Measurements from ENCODE around the gene FXYD2.

Gene FXYD2

DNA sequence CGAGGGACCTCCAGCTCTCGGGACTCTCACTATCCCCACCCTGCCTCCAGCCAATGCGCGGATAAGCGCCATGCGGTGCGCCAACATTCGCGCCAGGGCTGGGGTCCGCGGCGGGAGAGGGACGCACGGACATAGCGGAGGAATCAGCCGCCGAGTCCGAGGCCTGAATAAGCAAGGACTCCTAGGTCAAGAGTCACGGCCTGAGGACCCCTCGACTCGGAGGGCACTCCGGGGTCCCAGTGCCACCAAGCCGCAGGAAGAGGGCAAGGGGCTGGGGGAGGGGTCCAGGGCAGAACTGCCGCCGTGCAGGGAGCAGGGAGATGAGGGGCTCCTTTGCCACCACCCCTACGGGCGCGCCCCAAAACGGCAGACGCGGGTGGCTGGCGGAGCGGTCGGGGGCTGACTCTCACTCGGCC lies 28.1 kb downstream of the FXYD2 start:
- H3K4me3 ChIP-seq (ENCODE audit: control insufficient read depth, low read depth, low read length), result no peak overlapping the region
- TF ChIP-seq, protein P1, sequence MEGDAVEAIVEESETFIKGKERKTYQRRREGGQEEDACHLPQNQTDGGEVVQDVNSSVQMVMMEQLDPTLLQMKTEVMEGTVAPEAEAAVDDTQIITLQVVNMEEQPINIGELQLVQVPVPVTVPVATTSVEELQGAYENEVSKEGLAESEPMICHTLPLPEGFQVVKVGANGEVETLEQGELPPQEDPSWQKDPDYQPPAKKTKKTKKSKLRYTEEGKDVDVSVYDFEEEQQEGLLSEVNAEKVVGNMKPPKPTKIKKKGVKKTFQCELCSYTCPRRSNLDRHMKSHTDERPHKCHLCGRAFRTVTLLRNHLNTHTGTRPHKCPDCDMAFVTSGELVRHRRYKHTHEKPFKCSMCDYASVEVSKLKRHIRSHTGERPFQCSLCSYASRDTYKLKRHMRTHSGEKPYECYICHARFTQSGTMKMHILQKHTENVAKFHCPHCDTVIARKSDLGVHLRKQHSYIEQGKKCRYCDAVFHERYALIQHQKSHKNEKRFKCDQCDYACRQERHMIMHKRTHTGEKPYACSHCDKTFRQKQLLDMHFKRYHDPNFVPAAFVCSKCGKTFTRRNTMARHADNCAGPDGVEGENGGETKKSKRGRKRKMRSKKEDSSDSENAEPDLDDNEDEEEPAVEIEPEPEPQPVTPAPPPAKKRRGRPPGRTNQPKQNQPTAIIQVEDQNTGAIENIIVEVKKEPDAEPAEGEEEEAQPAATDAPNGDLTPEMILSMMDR (IDR thresholded peaks at IDR 0.05; ENCODE audit: control insufficient read depth, insufficient read depth, low read depth, low read length, missing control alignments), result no peak
- DNase-seq (ENCODE audit: low read depth), result no peak

GRCh38 chr11:117795638-117796455 lies 28.7 kb downstream of the FXYD2 start:
- DNase-seq (ENCODE audit: low read depth), result no peak
- TF ChIP-seq, protein P1 (IDR thresholded peaks at IDR 0.05; ENCODE audit: control insufficient read depth, insufficient read depth, low read depth, low read length, missing control alignments), result no peak
- no peak overlapping the region for H3K4me3 ChIP-seq (ENCODE audit: control insufficient read depth, low read depth, low read length)

- TF ChIP-seq, protein P1 (IDR thresholded peaks at IDR 0.05; ENCODE audit: control insufficient read depth, insufficient read depth, low read depth, low read length, missing control alignments), result no peak
- DNase-seq (ENCODE audit: low read depth), result no peak
- H3K4me3 ChIP-seq (ENCODE audit: control insufficient read depth, low read depth, low read length), result no peak overlapping the region
Observed at GRCh38 chr11:117794772-117795629, 29.5 kb downstream of the FXYD2 start.

DNA sequence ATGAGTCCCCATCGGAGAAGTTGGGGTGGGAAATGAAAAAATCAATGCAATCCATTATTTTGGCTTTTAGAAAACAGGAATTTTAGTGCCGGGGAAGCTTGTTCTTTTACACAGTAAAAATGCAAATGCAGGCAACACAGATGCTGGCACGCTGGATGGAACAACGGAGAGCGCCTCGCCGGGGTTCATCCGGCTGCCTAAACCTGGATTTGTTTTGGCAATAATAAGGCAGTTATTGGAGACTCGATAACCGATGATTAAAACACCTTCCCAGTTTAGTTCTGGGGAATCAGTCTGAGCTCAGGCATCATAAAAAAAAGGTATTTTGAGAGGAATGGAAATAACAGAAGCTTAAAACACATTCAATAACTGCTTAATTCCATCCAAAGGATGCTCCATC lies 30.4 kb downstream of the FXYD2 start:
- no peak overlapping the region for H3K4me3 ChIP-seq (ENCODE audit: control insufficient read depth, low read depth, low read length)
- DNase-seq (ENCODE audit: low read depth), result no peak

GRCh38 chr11:117793583-117793982 lies 31.0 kb downstream of the FXYD2 start:
- TF ChIP-seq, protein P1 (IDR thresholded peaks at IDR 0.05; ENCODE audit: control insufficient read depth, insufficient read depth, low read depth, low read length, missing control alignments), result no peak
- no peak for DNase-seq (ENCODE audit: low read depth)
- H3K4me3 ChIP-seq (ENCODE audit: control insufficient read depth, low read depth, low read length), result no peak overlapping the region

More for the DNA sequence above, 30.4 kb downstream of the FXYD2 start:
- TF ChIP-seq, protein P1 (IDR thresholded peaks at IDR 0.05; ENCODE audit: control insufficient read depth, insufficient read depth, low read depth, low read length, missing control alignments), result no peak

GRCh38 chr11:117792992-117793391 lies 31.6 kb downstream of the FXYD2 start:
- TF ChIP-seq, protein P1 (IDR thresholded peaks at IDR 0.05; ENCODE audit: control insufficient read depth, insufficient read depth, low read depth, low read length, missing control alignments), result no peak
- DNase-seq (ENCODE audit: low read depth), result no peak
- H3K4me3 ChIP-seq (ENCODE audit: control insufficient read depth, low read depth, low read length), result no peak overlapping the region

Data from AG09309 (cell line).